Measurements from ENCODE around the gene LRMDA. TPM values are rescaled to one million over a fixed set of nuclear protein-coding genes. Genes with fewer than 3 reads are reported as not detected.

The LRMDA gene
- total RNA-seq, 1 donor from 2014 or later = 5.2 TPM

DNA sequence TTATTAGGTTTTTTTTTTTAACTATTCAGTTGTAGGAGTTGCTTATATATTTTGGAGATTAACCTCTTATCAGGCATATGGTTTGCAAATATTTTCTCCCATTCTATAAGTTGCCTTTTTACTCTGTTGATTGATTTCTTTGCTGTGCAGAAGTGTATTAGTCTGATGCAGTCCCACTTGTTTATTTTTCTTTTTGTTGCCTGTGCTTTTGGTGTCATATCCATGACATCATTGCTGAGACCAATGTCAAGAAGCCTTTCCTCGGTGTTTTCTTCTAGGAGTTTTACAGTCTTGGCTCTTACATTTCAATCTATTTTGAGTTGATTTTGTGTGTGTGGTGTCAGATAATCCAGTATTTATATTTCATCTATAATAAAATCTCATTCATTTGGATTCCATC is 155.4 kb downstream of the LRMDA start:
- H3K9ac ChIP-seq = no peak overlapping the region
- H2AFZ ChIP-seq (replicated peaks) = no peak overlapping the region
- Mint-ChIP-seq H3K4me3 (no peak overlapping the region), H3K27me3 (ENCODE audit: insufficient read depth, low read depth) (peaks cover 4% of the 10 kb centered on the region), H3K9me3 (peaks cover 21% of the 10 kb centered on the region), H3K36me3 (peaks cover 4% of the 10 kb centered on the region), H3K27ac (no peak overlapping the region), H3K4me1 (peaks cover 18% of the 10 kb centered on the region)
- H3K9me3 ChIP-seq (ENCODE audit: low read depth) = peaks cover 7% of the 10 kb centered on the region
- TF ChIP-seq EZH2phosphoT487 (IDR thresholded peaks at IDR 0.05) (no peak), EZH2 (IDR thresholded peaks at IDR 0.05) (no peak), CTCF (IDR thresholded peaks at IDR 0.05) (no peak)
- H3K4me2 ChIP-seq = no peak overlapping the region
- no peaks in the 10 kb centered on the region for H3K36me3 ChIP-seq
- H3K27ac ChIP-seq = no peak overlapping the region
- H3K79me2 ChIP-seq (ENCODE audit: low read depth) = no peaks in the 10 kb centered on the region
- H3K4me3 ChIP-seq = no peak overlapping the region
- no peaks in the 10 kb centered on the region for H3F3A ChIP-seq (ENCODE audit: low read depth)
- no peaks in the 10 kb centered on the region for H3K27me3 ChIP-seq
- DNase-seq (ENCODE audit: low spot score) = no peak
- H4K20me1 ChIP-seq (ENCODE audit: low read depth) = no peaks in the 10 kb centered on the region
- H3K4me1 ChIP-seq = peaks cover 12% of the 10 kb centered on the region

DNA sequence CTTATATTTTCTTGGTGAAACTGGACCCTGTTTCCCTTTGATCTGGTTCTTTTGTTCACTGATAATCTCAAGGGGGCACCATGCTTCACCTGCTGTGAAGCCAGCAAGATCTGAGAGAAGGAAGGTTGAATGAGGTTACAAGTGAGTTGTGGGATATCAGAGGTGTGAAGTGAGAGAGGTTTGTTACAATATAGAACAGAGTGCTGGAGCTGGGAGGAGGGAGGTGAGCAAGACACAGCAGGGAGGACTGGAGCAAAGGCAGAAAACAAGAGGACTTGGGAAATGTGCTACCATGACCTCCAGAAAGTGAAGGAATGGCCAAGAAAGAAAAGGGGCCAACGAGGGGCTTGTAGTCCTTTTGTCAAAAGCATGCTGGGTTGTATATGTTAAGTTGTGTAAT is 156.6 kb downstream of the LRMDA start:
- H3K27ac ChIP-seq = no peak overlapping the region
- Mint-ChIP-seq H3K27ac (no peak overlapping the region), H3K4me1 (peaks cover 26% of the 10 kb centered on the region), H3K27me3 (ENCODE audit: insufficient read depth, low read depth) (peaks cover 5% of the 10 kb centered on the region), H3K36me3 (peaks cover 4% of the 10 kb centered on the region), H3K4me3 (no peak overlapping the region), H3K9me3 (peaks cover 16% of the 10 kb centered on the region)
- no peaks in the 10 kb centered on the region for H3K79me2 ChIP-seq (ENCODE audit: low read depth)
- TF ChIP-seq EZH2 (IDR thresholded peaks at IDR 0.05) (no peak), CTCF (IDR thresholded peaks at IDR 0.05) (no peak), EZH2phosphoT487 (IDR thresholded peaks at IDR 0.05) (no peak)
- H3K4me2 ChIP-seq = peak overlapping the region; percentile 29
- H3K9me3 ChIP-seq (ENCODE audit: low read depth) = no peaks in the 10 kb centered on the region
- no peaks in the 10 kb centered on the region for H3K36me3 ChIP-seq
- no peaks in the 10 kb centered on the region for H3F3A ChIP-seq (ENCODE audit: low read depth)
- H3K4me1 ChIP-seq = peaks cover 13% of the 10 kb centered on the region
- H3K4me3 ChIP-seq = no peak overlapping the region
- no peaks in the 10 kb centered on the region for H4K20me1 ChIP-seq (ENCODE audit: low read depth)
- DNase-seq (ENCODE audit: low spot score) = no peak
- no peak overlapping the region for H2AFZ ChIP-seq (replicated peaks)
- no peak overlapping the region for H3K9ac ChIP-seq
- no peaks in the 10 kb centered on the region for H3K27me3 ChIP-seq

DNA sequence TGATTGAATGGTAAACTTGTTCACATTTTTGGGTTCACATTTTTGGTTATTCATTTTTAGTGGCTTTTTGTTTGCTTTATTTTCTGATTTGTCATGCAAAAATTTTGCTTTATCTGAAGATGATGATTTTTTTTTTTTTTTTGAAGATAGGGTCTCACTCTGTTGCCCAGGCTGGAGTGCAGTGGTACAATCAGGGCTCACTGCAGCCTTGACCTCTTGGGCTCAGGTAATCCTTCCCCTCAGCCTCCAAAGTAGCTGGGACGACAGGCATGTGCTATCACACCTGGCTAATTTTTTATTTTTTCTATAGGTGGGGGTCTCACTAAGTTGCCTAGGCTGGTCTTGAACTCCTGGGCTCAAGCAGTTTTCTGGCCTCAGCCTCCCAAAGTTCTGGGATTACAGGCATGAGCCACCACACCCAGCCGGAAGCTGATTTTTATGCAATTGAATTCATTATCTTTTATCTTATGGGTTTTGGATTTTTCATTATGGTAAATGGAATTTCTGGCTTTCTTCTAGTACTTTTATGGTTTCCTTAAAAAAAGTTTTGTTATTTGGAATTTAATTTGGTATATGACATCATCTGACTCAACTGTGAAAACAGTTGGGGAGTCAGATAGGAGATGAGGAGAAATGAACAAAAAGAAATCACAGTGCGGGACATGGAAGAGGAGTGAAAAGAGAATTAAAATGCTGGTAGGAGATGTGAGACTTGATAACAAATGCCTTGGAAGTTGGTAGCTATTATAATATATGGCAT is 158.7 kb downstream of the LRMDA start:
- no peak overlapping the region for H3K27ac Mint-ChIP-seq
- Histone ChIP-seq H2AFZ (replicated peaks) (no peak overlapping the region), H3F3A (ENCODE audit: low read depth) (peaks cover 4% of the 10 kb centered on the region), H4K20me1 (ENCODE audit: low read depth) (no peaks in the 10 kb centered on the region), H3K4me1 (peaks cover 18% of the 10 kb centered on the region), H3K9me3 (ENCODE audit: low read depth) (no peaks in the 10 kb centered on the region), H3K4me2 (no peak overlapping the region), H3K27me3 (no peaks in the 10 kb centered on the region), H3K27ac (no peak overlapping the region), H3K9ac (no peak overlapping the region), H3K36me3 (no peaks in the 10 kb centered on the region), H3K79me2 (ENCODE audit: low read depth) (no peaks in the 10 kb centered on the region), H3K4me3 (no peak overlapping the region)
- H3K9me3 Mint-ChIP-seq = peaks cover 2% of the 10 kb centered on the region
- H3K27me3 Mint-ChIP-seq (ENCODE audit: insufficient read depth, low read depth) = peaks cover 3% of the 10 kb centered on the region
- H3K36me3 Mint-ChIP-seq = peaks cover 2% of the 10 kb centered on the region
- peaks cover 22% of the 10 kb centered on the region for H3K4me1 Mint-ChIP-seq
- H3K4me3 Mint-ChIP-seq = no peak overlapping the region
- TF ChIP-seq CTCF (IDR thresholded peaks at IDR 0.05) (no peak), EZH2phosphoT487 (IDR thresholded peaks at IDR 0.05) (no peak), EZH2 (IDR thresholded peaks at IDR 0.05) (no peak)
- no peak for DNase-seq (ENCODE audit: low spot score)

Data from neural progenitor cell (in vitro differentiated cells).